Measurements from ENCODE around the gene NFIX. TPM values are rescaled to one million over a fixed set of nuclear protein-coding genes. Genes with fewer than 3 reads are reported as not detected.
"Not testable (repeated sequence)": the region's sequence is repeated elsewhere in the genome, so short reads cannot be mapped to it uniquely, and the experiment has no call there.

NFIX gene
- total and polyA plus RNA-seq, 7 experiments from 2014 or later, result 0.41 to 7.7 (median 5.9) TPM

GRCh38 chr19:12947702-12948611, 47.3 kb upstream of the NFIX start:
- Mint-ChIP-seq H3K4me3 (peak overlapping the region in 3 of 10 donors; percentile 1 to 35 (median 25)), H3K27me3 (peaks cover 0 to 3% (median 0%) of the 10 kb centered on the region in 5 donors), H3K9me3 (peaks cover 0 to 4% (median 0%) of the 10 kb centered on the region in 11 donors), H3K36me3 (peaks cover 0 to 43% (median 15%) of the 10 kb centered on the region in 5 donors), H3K27ac (peak overlapping the region in 4 of 9 donors; percentile 34 to 90 (median 68)), H3K4me1 (peaks cover 19 to 51% (median 34%) of the 10 kb centered on the region in 7 donors)
- peaks cover 15 to 23% of the 10 kb centered on the region in 2 donors for H3K4me1 ChIP-seq (ENCODE audit: control insufficient read depth in 2 of 2, insufficient read depth in 2 of 2, low read length in 2 of 2)
- no peaks in the 10 kb centered on the region for H3K27me3 ChIP-seq (ENCODE audit: control insufficient read depth in 2 of 2, insufficient read depth in 2 of 2, low read length in 2 of 2)
- CTCF ChIA-PET, result interaction anchor here (1.6 kb wide), 1 partner anchor 17 kb away, joined by 6 read pairs; no protein-coding TSS in a partner anchor
- H3K9me3 ChIP-seq (ENCODE audit: control insufficient read depth in 2 of 3, low read length in 3 of 3), result no peaks in the 10 kb centered on the region
- ATAC-seq, result no peak
- no peak overlapping the region for H3K4me3 ChIP-seq (ENCODE audit: low read length)
- H3K27ac ChIP-seq (ENCODE audit: low read depth, low read length), result peak overlapping the region; percentile 86
- intact Hi-C loops (cut with micrococcal nuclease), result no loop called here
- DNase-seq, result no peak
- POLR2A ChIA-PET, result interaction anchor here (0.7 to 2.3 kb wide), 7 partner anchors 9 to 69 kb away, joined by 3 to 15 read pairs (median 7); partner anchors contain the start of genes CALR, FARSA, GADD45GIP1 and GCDH
- peaks cover 13 to 76% (median 34%) of the 10 kb centered on the region in 3 experiments for H3K36me3 ChIP-seq (ENCODE audit: control insufficient read depth in 2 of 3, insufficient read depth in 3 of 3, low read length in 3 of 3)

GRCh38 chr19:12948612-12949362, 46.5 kb upstream of the NFIX start:
- DNase-seq, result no peak
- Mint-ChIP-seq H3K27ac (peak overlapping the region in 1 of 9 donors; percentile 34), H3K4me1 (peaks cover 13 to 47% (median 28%) of the 10 kb centered on the region in 7 donors), H3K9me3 (peaks cover 0 to 4% (median 0%) of the 10 kb centered on the region in 11 donors), H3K4me3 (no peak overlapping the region), H3K27me3 (peaks cover 0 to 3% (median 0%) of the 10 kb centered on the region in 5 donors), H3K36me3 (peaks cover 0 to 36% (median 9%) of the 10 kb centered on the region in 5 donors)
- Histone ChIP-seq H3K27me3 (ENCODE audit: control insufficient read depth in 2 of 2, insufficient read depth in 2 of 2, low read length in 2 of 2) (no peaks in the 10 kb centered on the region), H3K4me1 (ENCODE audit: control insufficient read depth in 2 of 2, insufficient read depth in 2 of 2, low read length in 2 of 2) (peaks cover 15 to 16% of the 10 kb centered on the region in 2 donors), H3K27ac (ENCODE audit: low read depth, low read length) (no peak overlapping the region), H3K36me3 (ENCODE audit: control insufficient read depth in 2 of 3, insufficient read depth in 3 of 3, low read length in 3 of 3) (peaks cover 4 to 76% (median 26%) of the 10 kb centered on the region in 3 experiments), H3K9me3 (ENCODE audit: control insufficient read depth in 2 of 3, low read length in 3 of 3) (no peaks in the 10 kb centered on the region), H3K4me3 (ENCODE audit: low read length) (no peak overlapping the region)
- ChIA-PET POLR2A (interaction anchor here (0.7 to 2.0 kb wide), 6 partner anchors 8 to 70 kb away, joined by 3 to 13 read pairs (median 6); partner anchors contain the start of genes CALR, FARSA, GADD45GIP1 and GCDH), CTCF (interaction anchor here (1.6 kb wide), 1 partner anchor 16 kb away, joined by 6 read pairs; no protein-coding TSS in a partner anchor)
- intact Hi-C loops (cut with micrococcal nuclease), result no loop called here
- no peak for ATAC-seq

DNA sequence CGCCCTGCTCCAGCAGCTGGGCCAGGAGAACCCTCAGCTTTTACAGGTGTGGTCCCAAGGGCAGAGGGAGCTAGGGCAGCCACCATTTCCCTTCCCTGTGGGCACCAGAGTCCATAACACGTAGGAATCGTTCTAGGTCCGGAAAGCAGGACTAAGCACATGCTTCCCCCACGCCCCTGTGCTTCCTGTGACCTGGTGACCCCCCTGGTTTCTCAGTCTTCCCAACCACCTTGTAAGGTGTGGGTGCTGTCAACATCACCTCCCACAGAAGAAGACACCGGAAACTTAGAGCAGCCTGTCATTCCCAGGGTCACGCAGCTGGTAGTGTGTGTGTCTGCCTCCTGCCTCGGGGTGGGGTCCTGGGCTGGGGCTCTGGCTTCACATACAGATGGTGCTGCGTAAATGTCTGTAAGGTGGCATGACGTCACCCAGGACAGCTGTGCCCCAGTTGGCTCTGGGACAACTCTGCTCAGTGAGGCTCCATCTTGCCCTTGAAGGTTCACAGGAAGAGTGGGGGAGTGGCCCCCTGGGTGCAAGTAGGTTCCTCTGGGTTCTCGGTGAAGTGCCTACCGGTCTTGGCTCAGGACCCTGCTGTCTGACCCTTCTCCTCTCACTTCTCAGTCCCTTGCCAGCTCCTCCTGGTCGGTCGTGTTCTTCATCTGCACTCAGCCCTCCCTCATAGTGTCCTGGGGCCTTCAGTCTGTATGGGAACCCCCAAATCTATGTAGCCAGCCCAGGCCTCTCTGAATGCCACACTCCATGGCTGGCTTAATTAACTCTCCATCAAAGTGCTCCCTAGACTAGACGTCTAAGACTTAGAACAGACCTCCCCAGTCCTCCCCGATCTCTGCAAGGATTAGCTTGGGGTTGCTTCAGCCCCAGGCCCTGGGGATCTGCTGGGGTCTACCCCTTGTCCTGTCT, 45.7 kb upstream of the NFIX start:
- CTCF ChIA-PET, result interaction anchor here (0.6 to 0.7 kb wide), 2 partner anchors 67 to 111 kb away, joined by 3 to 6 read pairs; no protein-coding TSS in a partner anchor
- peak overlapping the region in 1 of 10 donors; percentile 20 for H3K4me3 Mint-ChIP-seq

GRCh38 chr19:12952050-12952449, 43.2 kb upstream of the NFIX start:
- Histone ChIP-seq H3K36me3 (ENCODE audit: control insufficient read depth in 2 of 3, insufficient read depth in 3 of 3, low read length in 3 of 3) (peaks cover 4 to 73% (median 28%) of the 10 kb centered on the region in 3 experiments), H3K4me1 (ENCODE audit: control insufficient read depth in 2 of 2, insufficient read depth in 2 of 2, low read length in 2 of 2) (peaks cover 0 to 11% of the 10 kb centered on the region in 2 donors)
- Mint-ChIP-seq H3K4me3 (peak overlapping the region in 1 of 10 donors; percentile 16), H3K4me1 (peaks cover 20 to 47% (median 28%) of the 10 kb centered on the region in 7 donors), H3K27ac (peak overlapping the region in 1 of 9 donors; percentile 21), H3K36me3 (peaks cover 4 to 26% (median 9%) of the 10 kb centered on the region in 5 donors)
- H3K27me3 ChIP-seq (ENCODE audit: control insufficient read depth in 2 of 2, insufficient read depth in 2 of 2, low read length in 2 of 2); DNase-seq; H3K27ac ChIP-seq (ENCODE audit: low read depth, low read length); H3K9me3 Mint-ChIP-seq; H3K4me3 ChIP-seq (ENCODE audit: low read length); H3K27me3 Mint-ChIP-seq; intact Hi-C loops (cut with micrococcal nuclease); H3K9me3 ChIP-seq (ENCODE audit: control insufficient read depth in 2 of 3, low read length in 3 of 3); ATAC-seq: not testable (repeated sequence)
- ChIA-PET POLR2A (interaction anchor here (0.9 to 2.6 kb wide), 6 partner anchors 8 to 61 kb away, joined by 3 to 8 read pairs (median 4); partner anchors contain the start of genes CALR and GCDH), CTCF (interaction anchor here (1.3 kb wide), 1 partner anchor 67 kb away, joined by 4 read pairs; no protein-coding TSS in a partner anchor)

More for the DNA sequence above, 45.7 kb upstream of the NFIX start:
- intact Hi-C loops (cut with micrococcal nuclease), result no loop called here
- Mint-ChIP-seq H3K36me3 (peaks cover 4 to 32% (median 9%) of the 10 kb centered on the region in 5 donors), H3K27ac (peak overlapping the region in 4 of 9 donors; percentile 13 to 51 (median 36)), H3K9me3 (peaks cover 0 to 4% (median 0%) of the 10 kb centered on the region in 11 donors), H3K27me3 (peaks cover 0 to 3% (median 0%) of the 10 kb centered on the region in 5 donors), H3K4me1 (peaks cover 19 to 49% (median 29%) of the 10 kb centered on the region in 7 donors)
- H3K27ac ChIP-seq (ENCODE audit: low read depth, low read length), result no peak overlapping the region
- H3K4me1 ChIP-seq (ENCODE audit: control insufficient read depth in 2 of 2, insufficient read depth in 2 of 2, low read length in 2 of 2), result peaks cover 12 to 13% of the 10 kb centered on the region in 2 donors
- DNase-seq, result no peak
- no peaks in the 10 kb centered on the region for H3K27me3 ChIP-seq (ENCODE audit: control insufficient read depth in 2 of 2, insufficient read depth in 2 of 2, low read length in 2 of 2)
- H3K4me3 ChIP-seq (ENCODE audit: low read length), result no peak overlapping the region
- H3K36me3 ChIP-seq (ENCODE audit: control insufficient read depth in 2 of 3, insufficient read depth in 3 of 3, low read length in 3 of 3), result peaks cover 4 to 75% (median 30%) of the 10 kb centered on the region in 3 experiments
- no peaks in the 10 kb centered on the region for H3K9me3 ChIP-seq (ENCODE audit: control insufficient read depth in 2 of 3, low read length in 3 of 3)
- POLR2A ChIA-PET, result interaction anchor here (0.6 to 1.5 kb wide), 5 partner anchors 17 to 984 kb away, joined by 3 to 7 read pairs (median 3); partner anchors contain the start of gene FARSA
- no peak for ATAC-seq

DNA sequence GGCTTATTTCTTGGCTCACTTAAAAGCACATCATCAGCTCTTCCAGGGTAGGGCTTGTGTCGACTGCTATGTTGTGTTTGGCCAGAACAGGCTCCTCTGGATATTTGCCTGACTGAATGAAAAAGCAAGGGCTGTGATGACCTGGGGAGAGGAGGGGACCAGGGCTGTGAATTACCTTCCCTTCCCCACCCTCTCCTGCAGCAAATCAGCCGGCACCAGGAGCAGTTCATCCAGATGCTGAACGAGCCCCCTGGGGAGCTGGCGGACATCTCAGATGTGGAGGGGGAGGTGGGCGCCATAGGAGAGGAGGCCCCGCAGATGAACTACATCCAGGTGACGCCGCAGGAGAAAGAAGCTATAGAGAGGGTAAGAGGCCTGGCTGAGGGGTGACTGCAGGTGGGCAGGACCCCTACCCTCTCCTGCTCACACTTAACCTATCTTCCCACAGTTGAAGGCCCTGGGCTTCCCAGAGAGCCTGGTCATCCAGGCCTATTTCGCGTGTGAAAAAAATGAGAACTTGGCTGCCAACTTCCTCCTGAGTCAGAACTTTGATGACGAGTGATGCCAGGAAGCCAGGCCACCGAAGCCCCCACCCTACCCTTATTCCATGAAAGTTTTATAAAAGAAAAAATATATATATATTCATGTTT, 42.7 kb upstream of the NFIX start:
- no peak for ATAC-seq
- DNase-seq, result no peak
- Histone ChIP-seq H3K9me3 (ENCODE audit: control insufficient read depth in 2 of 3, low read length in 3 of 3) (no peaks in the 10 kb centered on the region), H3K4me1 (ENCODE audit: control insufficient read depth in 2 of 2, insufficient read depth in 2 of 2, low read length in 2 of 2) (peaks cover 0 to 11% of the 10 kb centered on the region in 2 donors), H3K4me3 (ENCODE audit: low read length) (no peak overlapping the region), H3K27ac (ENCODE audit: low read depth, low read length) (no peak overlapping the region), H3K27me3 (ENCODE audit: control insufficient read depth in 2 of 2, insufficient read depth in 2 of 2, low read length in 2 of 2) (no peaks in the 10 kb centered on the region), H3K36me3 (ENCODE audit: control insufficient read depth in 2 of 3, insufficient read depth in 3 of 3, low read length in 3 of 3) (peaks cover 4 to 69% (median 28%) of the 10 kb centered on the region in 3 experiments)
- Mint-ChIP-seq H3K9me3 (no peaks in the 10 kb centered on the region), H3K4me1 (peaks cover 19 to 48% (median 27%) of the 10 kb centered on the region in 7 donors), H3K36me3 (peaks cover 4 to 25% (median 7%) of the 10 kb centered on the region in 5 donors), H3K4me3 (no peak overlapping the region), H3K27ac (peak overlapping the region in 1 of 9 donors; percentile 4), H3K27me3 (no peaks in the 10 kb centered on the region)
- POLR2A ChIA-PET, result interaction anchor here (0.9 to 2.6 kb wide), 6 partner anchors 8 to 62 kb away, joined by 3 to 8 read pairs (median 4); partner anchors contain the start of genes CALR and GCDH
- intact Hi-C loops (cut with micrococcal nuclease), result no loop called here
- CTCF ChIA-PET, result interaction anchor here (0.5 to 1.9 kb wide), 5 partner anchors 13 to 67 kb away, joined by 3 to 12 read pairs (median 4); no protein-coding TSS in a partner anchor

All from naive thymus-derived CD4-positive, alpha-beta T cell (primary cell).